BJ (cell line): ENCODE data around the gene TNFSF11. TPM values are rescaled to one million over a fixed set of nuclear protein-coding genes. Genes with fewer than 3 reads are reported as not detected.

Source experiments
- CTCF ChIA-PET: fragments of 350-600 bp; formaldehyde crosslinking; extraction: SDS; loops from one replicate; lab custom pipeline; 2021; ENCODE audit warnings: antibody characterized with exemption, inconsistent platforms; lab: Yijun Ruan, JAX
- POLR2A ChIA-PET: fragments of 300-600 bp; sonication (Branson Sonifier 250); formaldehyde crosslinking; extraction: SDS; loops from one replicate; lab custom pipeline; 2021; ENCODE audit warnings: antibody characterized with exemption; lab: Charles Lee
- DNase-seq: peaks from one replicate; pipeline ENCODE4 v3.0.0-alpha.2; 2011; ENCODE audit warnings: low read depth
- H3K27me3 ChIP-seq: 2 replicates; pipeline ENCODE4 v1.6.0; 2011; ENCODE audit warnings: low read length; ENCODE audit not compliant: control insufficient read depth, insufficient read depth
- H3K36me3 ChIP-seq: 2 replicates; pipeline ENCODE4 v1.5.1; 2011; ENCODE audit warnings: low read length; ENCODE audit not compliant: control insufficient read depth, insufficient read depth
- H3K4me3 ChIP-seq: 2 replicates; pipeline ENCODE4 v1.5.1; 2011; ENCODE audit warnings: low read depth, mild to moderate bottlenecking, control low read depth, low read length
- CTCF ChIP-seq: IDR thresholded peaks from 2 replicates; pipeline ENCODE4 v1.5.1; 2011; ENCODE audit warnings: low read depth, mild to moderate bottlenecking, control low read depth, inconsistent platforms, low read length, moderate library complexity; ENCODE audit not compliant: insufficient read depth
- polyA plus RNA-seq: library from polyadenylated mRNA; depleted of rRNA; stranded (reverse); fragments of >200 nt; gene quantifications from 2 replicates; pipeline ENCODE4 v1.2.3, GENCODE V29; 2011

TNFSF11 gene
- polyA plus RNA-seq, 1 experiment, result not detected

- Histone ChIP-seq H3K36me3 (no peaks in the 10 kb centered on the region), H3K4me3 (no peak overlapping the region), H3K27me3 (peaks cover 5% of the 10 kb centered on the region; the same call in 1 of the 2 replicates)
- no peak for DNase-seq
- ChIA-PET POLR2A (no interaction called here), CTCF (no interaction called here)
- TF ChIP-seq CTCF, result no peak
Measured at GRCh38 chr13:42625611-42626010, 51.7 kb downstream of the TNFSF11 start.

GRCh38 chr13:42626176-42626860, 52.4 kb downstream of the TNFSF11 start:
- Histone ChIP-seq H3K27me3 (peaks cover 5% of the 10 kb centered on the region; the same call in 1 of the 2 replicates), H3K4me3 (no peak overlapping the region), H3K36me3 (no peaks in the 10 kb centered on the region)
- no peak for TF ChIP-seq CTCF
- CTCF ChIA-PET, result no interaction called here
- DNase-seq, result no peak
- POLR2A ChIA-PET, result no interaction called here

- DNase-seq, result no peak
- ChIA-PET POLR2A (no interaction called here), CTCF (no interaction called here)
- peaks cover 7% of the 10 kb centered on the region for H3K27me3 ChIP-seq
- no peaks in the 10 kb centered on the region for H3K36me3 ChIP-seq
- H3K4me3 ChIP-seq, result no peak overlapping the region
- TF ChIP-seq CTCF, result no peak
Measured at GRCh38 chr13:42628666-42629065, 54.7 kb downstream of the TNFSF11 start.

DNA sequence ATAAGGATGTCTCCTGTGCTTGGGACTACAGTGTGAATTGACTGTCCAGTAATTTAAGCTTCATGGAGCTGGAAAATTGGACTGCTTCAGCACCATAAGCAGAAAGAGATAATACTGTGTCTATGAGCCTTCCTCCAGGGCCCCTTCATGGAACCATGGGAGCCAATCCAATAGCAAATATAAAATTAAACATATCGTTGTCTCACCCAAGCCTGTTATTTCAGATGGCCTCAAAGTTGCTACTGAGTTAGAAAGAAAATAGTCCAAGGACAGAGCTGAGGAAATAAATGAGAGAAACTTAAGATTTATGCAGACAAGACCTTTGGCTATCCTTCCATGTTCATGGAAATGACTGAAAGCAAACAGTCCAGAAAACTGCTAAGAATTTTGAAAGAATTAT, 57.2 kb downstream of the TNFSF11 start:
- no peak overlapping the region for H3K4me3 ChIP-seq
- POLR2A ChIA-PET, result no interaction called here
- DNase-seq, result no peak
- H3K27me3 ChIP-seq, result peaks cover 7% of the 10 kb centered on the region
- CTCF ChIA-PET, result no interaction called here
- TF ChIP-seq CTCF, result no peak
- no peaks in the 10 kb centered on the region for H3K36me3 ChIP-seq

DNA sequence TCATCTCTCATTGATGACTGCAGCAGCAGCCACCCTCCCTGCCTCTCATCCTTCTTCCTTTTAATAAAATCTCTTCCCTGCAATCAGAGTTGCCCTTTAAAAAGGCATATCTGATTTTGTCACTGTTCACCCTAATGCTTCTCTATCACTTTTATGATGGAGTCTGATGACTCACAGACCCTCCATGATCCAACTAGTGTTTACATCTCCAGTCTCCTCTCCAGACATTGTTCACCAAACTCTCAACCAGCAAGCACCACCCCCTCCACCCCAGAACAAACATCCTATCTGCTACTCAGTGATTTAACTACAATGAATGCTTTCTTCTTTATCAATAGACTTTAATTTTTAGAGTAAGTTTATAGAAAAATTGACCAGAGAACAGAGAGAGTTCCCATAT, 59.5 kb downstream of the TNFSF11 start:
- TF ChIP-seq CTCF, result no peak
- CTCF ChIA-PET, result interaction anchor here (0.6 kb wide), 1 partner anchor 255 kb away, joined by 3 read pairs; no protein-coding TSS in a partner anchor

More for the DNA sequence above, 59.5 kb downstream of the TNFSF11 start:
- POLR2A ChIA-PET, result no interaction called here
- peaks cover 2% of the 10 kb centered on the region; the same call in 1 of the 2 replicates for H3K27me3 ChIP-seq
- no peak for DNase-seq
- no peak overlapping the region for H3K4me3 ChIP-seq
- H3K36me3 ChIP-seq, result no peaks in the 10 kb centered on the region
